PC-3 (cell line): ENCODE results near the gene MB. TPM values are rescaled to one million over a fixed set of nuclear protein-coding genes. Genes with fewer than 3 reads are reported as not detected.

Source experiments
- ATAC-seq: fragments of 200-7000 bp; cut with Tn5 transposase; 2 replicates; pipeline ENCODE4 v1.9.1; 2020; ENCODE audit warnings: mild to moderate bottlenecking, moderate library complexity
- BruUV-seq: library from RNA; stranded (reverse); fragments of 400-500 nt; replicated peaks from 2 replicates; lab custom pipeline; 2021; lab: Mats Ljungman, UMichigan
- CTCF ChIA-PET: fragments of 300-600 bp; sonication (Branson Sonifier 250); formaldehyde crosslinking; loops from one replicate; lab custom pipeline; 2022; ENCODE audit warnings: antibody characterized with exemption; lab: Charles Lee
- POLR2A ChIA-PET: fragments of 300-600 bp; sonication (Branson Sonifier 250); formaldehyde crosslinking; loops from one replicate; lab custom pipeline; 2022; ENCODE audit warnings: antibody characterized with exemption; ENCODE audit not compliant: unreplicated experiment; lab: Charles Lee
- DNase-seq: peaks from one replicate; pipeline ENCODE4 v3.0.0-alpha.2; 2015
- H2AFZ ChIP-seq: fragments of 300-600 bp; sonication (generic); 2 replicates; pipeline ENCODE4 v1.6.0; 2016; ENCODE audit warnings: antibody characterized with exemption, low read length
- H3F3A ChIP-seq: fragments of 300-600 bp; sonication (generic); one replicate; pipeline ENCODE4 v1.6.0; 2017; ENCODE audit warnings: antibody characterized with exemption, low read length, control low read depth, mild to moderate bottlenecking; ENCODE audit not compliant: unreplicated experiment
- H3K27ac ChIP-seq: fragments of 300-600 bp; sonication (generic); 2 replicates; pipeline ENCODE4 v1.5.1; 2016; ENCODE audit warnings: mild to moderate bottlenecking, low read length
- H3K27me3 ChIP-seq: fragments of 300-600 bp; sonication (generic); 2 replicates; pipeline ENCODE4 v1.6.1; 2016; ENCODE audit warnings: low read length, mixed read lengths
- H3K36me3 ChIP-seq: fragments of 300-600 bp; sonication (generic); 2 replicates; pipeline ENCODE4 v1.6.1; 2016; ENCODE audit warnings: low read depth, mixed run types, low read length, mixed read lengths
- H3K4me1 ChIP-seq: fragments of 300-600 bp; sonication (generic); 2 replicates; pipeline ENCODE4 v1.5.1; 2016; ENCODE audit warnings: low read length; ENCODE audit not compliant: insufficient read depth
- H3K4me2 ChIP-seq: fragments of 300-600 bp; sonication (generic); 2 replicates; pipeline ENCODE4 v1.6.0; 2016; ENCODE audit warnings: low read length
- H3K4me3 ChIP-seq: fragments of 300-600 bp; sonication (generic); 2 replicates; pipeline ENCODE4 v1.5.1; 2016; ENCODE audit warnings: mild to moderate bottlenecking, low read length, mixed read lengths
- H3K79me2 ChIP-seq: fragments of 300-600 bp; sonication (generic); 2 replicates; pipeline ENCODE4 v1.6.1; 2017; ENCODE audit warnings: low read length, mixed read lengths
- H3K9ac ChIP-seq: fragments of 300-600 bp; sonication (generic); 2 replicates; pipeline ENCODE4 v1.6.0; 2016; ENCODE audit warnings: mild to moderate bottlenecking, low read length
- H3K9me2 ChIP-seq: fragments of 300-600 bp; sonication (generic); replicated peaks from 2 replicates; pipeline ENCODE4 v1.6.1; 2016; ENCODE audit warnings: mixed run types, low read length, mixed read lengths
- H3K9me3 ChIP-seq: fragments of 300-600 bp; sonication (generic); 2 replicates; pipeline ENCODE4 v1.6.1; 2016; ENCODE audit warnings: low read length, mixed read lengths
- H4K20me1 ChIP-seq: fragments of 300-600 bp; sonication (generic); 2 replicates; pipeline ENCODE4 v1.6.1; 2016; ENCODE audit warnings: low read length, mixed read lengths
- EZH2 ChIP-seq: fragments of 300-600 bp; sonication (generic); IDR thresholded peaks from one replicate; pipeline ENCODE4 v1.6.1; 2017; ENCODE audit warnings: antibody characterized with exemption, mild to moderate bottlenecking, low read length; ENCODE audit not compliant: unreplicated experiment
- EZH2phosphoT487 ChIP-seq: fragments of 300-600 bp; sonication (generic); IDR thresholded peaks from 2 replicates; pipeline ENCODE4 v1.6.1; 2018; ENCODE audit warnings: mild to moderate bottlenecking, antibody characterized with exemption, low read length, borderline replicate concordance
- intact Hi-C: fragments of 100-400 bp; cut with micrococcal nuclease; formaldehyde crosslinking; loops from 2 replicates; pipeline ENCODE4 v1.9.0; 2023
- total RNA-seq: library from RNA; depleted of rRNA; stranded (reverse); fragments of >200 nt; gene quantifications from 2 replicates; pipeline ENCODE4 v1.2.3, GENCODE V29; 2014
- TF ChIP-seq, protein P1 (sequence below): fragments of 300-600 bp; sonication (generic); conservative IDR thresholded peaks from 2 replicates; pipeline ENCODE4 v1.5.1; 2017; ENCODE audit warnings: antibody characterized with exemption, low read depth, mild to moderate bottlenecking, low read length

MB gene
- total RNA-seq, 1 experiment from 2014 or later, result 14.6 TPM

DNA sequence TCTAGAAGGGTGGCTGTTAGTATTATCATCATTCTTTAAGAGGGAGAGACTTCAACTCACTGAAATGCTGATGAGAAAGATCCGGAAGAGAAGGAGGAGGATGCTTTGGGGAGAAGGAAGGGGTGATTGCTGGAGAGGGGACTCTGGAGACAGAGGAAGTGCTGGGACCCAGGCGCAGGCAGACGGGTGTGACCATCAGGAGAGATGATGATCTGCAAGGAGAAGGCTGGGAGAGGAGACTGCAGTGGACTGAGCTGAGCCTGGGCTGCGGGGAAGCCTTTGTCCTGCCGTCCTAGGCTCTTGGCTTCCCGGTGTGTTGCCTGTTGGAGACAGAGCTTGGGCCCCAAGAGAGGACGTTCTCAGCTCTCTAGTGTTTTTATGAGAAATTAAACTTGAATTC is 53.9 kb downstream of the MB start:
- no peak for DNase-seq
- Histone ChIP-seq H3K27ac (no peak overlapping the region), H3K4me3 (no peak overlapping the region), H3K9me3 (no peaks in the 10 kb centered on the region), H3K4me1 (no peaks in the 10 kb centered on the region; the same call in none of the 2 replicates), H3K79me2 (no peaks in the 10 kb centered on the region), H3K36me3 (no peaks in the 10 kb centered on the region), H3K27me3 (no peaks in the 10 kb centered on the region), H3F3A (no peaks in the 10 kb centered on the region), H4K20me1 (no peaks in the 10 kb centered on the region), H3K9ac (no peak overlapping the region), H3K9me2 (no peaks in the 10 kb centered on the region), H2AFZ (no peak overlapping the region), H3K4me2 (no peak overlapping the region)
- POLR2A ChIA-PET, result no interaction called here
- ATAC-seq, result no peak
- intact Hi-C loops, result no loop called here
- CTCF ChIA-PET, result no interaction called here
- BruUV-seq, result no TSS peak
- TF ChIP-seq EZH2, result no peak
- TF ChIP-seq, protein P1, sequence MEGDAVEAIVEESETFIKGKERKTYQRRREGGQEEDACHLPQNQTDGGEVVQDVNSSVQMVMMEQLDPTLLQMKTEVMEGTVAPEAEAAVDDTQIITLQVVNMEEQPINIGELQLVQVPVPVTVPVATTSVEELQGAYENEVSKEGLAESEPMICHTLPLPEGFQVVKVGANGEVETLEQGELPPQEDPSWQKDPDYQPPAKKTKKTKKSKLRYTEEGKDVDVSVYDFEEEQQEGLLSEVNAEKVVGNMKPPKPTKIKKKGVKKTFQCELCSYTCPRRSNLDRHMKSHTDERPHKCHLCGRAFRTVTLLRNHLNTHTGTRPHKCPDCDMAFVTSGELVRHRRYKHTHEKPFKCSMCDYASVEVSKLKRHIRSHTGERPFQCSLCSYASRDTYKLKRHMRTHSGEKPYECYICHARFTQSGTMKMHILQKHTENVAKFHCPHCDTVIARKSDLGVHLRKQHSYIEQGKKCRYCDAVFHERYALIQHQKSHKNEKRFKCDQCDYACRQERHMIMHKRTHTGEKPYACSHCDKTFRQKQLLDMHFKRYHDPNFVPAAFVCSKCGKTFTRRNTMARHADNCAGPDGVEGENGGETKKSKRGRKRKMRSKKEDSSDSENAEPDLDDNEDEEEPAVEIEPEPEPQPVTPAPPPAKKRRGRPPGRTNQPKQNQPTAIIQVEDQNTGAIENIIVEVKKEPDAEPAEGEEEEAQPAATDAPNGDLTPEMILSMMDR, result no peak
- no peak for TF ChIP-seq EZH2phosphoT487

DNA sequence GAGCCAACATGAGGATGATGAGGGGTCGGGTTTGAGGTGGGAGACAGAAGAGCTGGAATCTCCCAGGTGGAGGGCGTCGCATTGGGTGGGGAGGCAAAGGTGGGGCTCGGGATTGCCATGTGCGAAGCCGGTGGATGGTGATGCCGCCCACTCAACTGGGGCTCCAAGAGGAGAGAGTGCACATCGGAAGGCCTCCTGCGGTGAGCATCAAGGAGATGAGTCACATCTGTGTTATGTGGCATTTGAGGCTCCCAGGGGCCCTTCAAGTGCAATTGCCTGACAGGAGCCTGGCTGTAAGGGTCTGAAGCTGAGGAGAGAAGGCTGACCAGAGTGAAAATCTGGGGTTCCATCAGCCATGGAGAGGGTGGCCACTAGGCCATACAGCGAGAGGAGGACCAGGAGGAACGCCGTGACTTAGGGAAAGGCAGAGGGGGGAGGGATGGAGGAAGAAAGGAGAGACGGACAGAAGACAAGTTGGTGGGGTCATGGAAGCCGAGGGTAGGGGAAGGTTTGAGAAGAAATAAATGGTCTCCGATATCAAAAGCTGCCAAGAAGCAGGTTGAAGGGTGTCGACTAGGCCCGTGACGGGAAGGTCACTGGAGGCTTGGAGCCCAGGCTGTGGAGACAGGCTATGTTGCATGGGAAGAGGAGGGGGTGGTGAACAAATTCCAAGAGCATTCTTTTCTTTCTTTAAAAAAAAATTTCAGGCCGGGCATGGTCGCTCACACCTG is 55.2 kb downstream of the MB start:
- intact Hi-C loops, result no loop called here
- no TSS peak for BruUV-seq
- H3F3A ChIP-seq, result no peaks in the 10 kb centered on the region
- peak; percentile 31 for DNase-seq
- no peaks in the 10 kb centered on the region; the same call in 1 of the 2 replicates for H3K4me1 ChIP-seq
- no peak overlapping the region for H3K4me2 ChIP-seq
- peak; percentile 33; the same call in 1 of the 2 replicates for ATAC-seq
- no peaks in the 10 kb centered on the region for H3K9me3 ChIP-seq
- CTCF ChIA-PET, result no interaction called here
- no peaks in the 10 kb centered on the region for H3K36me3 ChIP-seq
- POLR2A ChIA-PET, result no interaction called here
- H3K27ac ChIP-seq, result no peak overlapping the region
- H3K27me3 ChIP-seq, result no peaks in the 10 kb centered on the region
- H3K9ac ChIP-seq, result no peak overlapping the region
- no peaks in the 10 kb centered on the region for H3K9me2 ChIP-seq
- H3K79me2 ChIP-seq, result no peaks in the 10 kb centered on the region
- TF ChIP-seq EZH2phosphoT487 (no peak), EZH2 (no peak)
- TF ChIP-seq, protein P1, result no peak
- H3K4me3 ChIP-seq, result no peak overlapping the region
- H4K20me1 ChIP-seq, result no peaks in the 10 kb centered on the region
- no peak overlapping the region for H2AFZ ChIP-seq

DNA sequence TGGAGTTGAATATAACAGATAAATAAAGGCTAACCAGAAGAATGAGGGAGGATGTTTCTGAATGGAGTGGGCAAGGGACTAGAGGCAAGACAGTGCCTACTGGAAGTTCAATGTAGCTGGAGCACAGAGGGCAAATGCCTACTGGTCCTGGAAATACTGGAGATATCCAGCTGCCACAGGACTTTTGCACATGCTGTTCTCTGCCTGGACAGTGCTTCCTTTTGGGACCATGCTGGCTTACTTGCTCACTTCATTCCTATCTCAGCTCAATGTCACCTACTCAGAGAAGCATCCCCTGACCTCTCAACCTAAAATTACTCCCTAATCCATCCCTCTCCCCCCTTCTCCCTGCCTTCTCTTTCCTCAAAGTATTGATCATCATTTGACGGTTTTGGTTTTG is 56.3 kb downstream of the MB start:
- Histone ChIP-seq H3K9ac (no peak overlapping the region), H4K20me1 (no peaks in the 10 kb centered on the region), H3K4me3 (no peak overlapping the region), H3K27me3 (no peaks in the 10 kb centered on the region), H3K36me3 (no peaks in the 10 kb centered on the region), H3K4me1 (no peaks in the 10 kb centered on the region; the same call in 1 of the 2 replicates), H3K9me3 (no peaks in the 10 kb centered on the region), H3K9me2 (no peaks in the 10 kb centered on the region), H3K4me2 (no peak overlapping the region), H3K79me2 (no peaks in the 10 kb centered on the region), H2AFZ (no peak overlapping the region), H3F3A (no peaks in the 10 kb centered on the region), H3K27ac (no peak overlapping the region)
- TF ChIP-seq, protein P1, result no peak
- no peak for TF ChIP-seq EZH2phosphoT487
- TF ChIP-seq EZH2, result no peak
- BruUV-seq, result no TSS peak
- POLR2A ChIA-PET, result no interaction called here
- ATAC-seq (no peak), DNase-seq (no peak)
- CTCF ChIA-PET, result no interaction called here
- intact Hi-C loops, result no loop called here
